SK-N-MC (cell line): ENCODE data around the gene XRCC4.

ENCODE experiments used
- EZH2 ChIP-seq: fragments of 200-600 bp; sonication (generic); IDR thresholded peaks from one replicate; pipeline ENCODE4 v1.6.1; 2017; ENCODE audit warnings: antibody characterized with exemption
- POLR2AphosphoS5 ChIP-seq: IDR thresholded peaks from 2 replicates; pipeline ENCODE4 v1.6.1; 2012; ENCODE audit warnings: mild to moderate bottlenecking, low read depth, low read length, borderline replicate concordance

DNA sequence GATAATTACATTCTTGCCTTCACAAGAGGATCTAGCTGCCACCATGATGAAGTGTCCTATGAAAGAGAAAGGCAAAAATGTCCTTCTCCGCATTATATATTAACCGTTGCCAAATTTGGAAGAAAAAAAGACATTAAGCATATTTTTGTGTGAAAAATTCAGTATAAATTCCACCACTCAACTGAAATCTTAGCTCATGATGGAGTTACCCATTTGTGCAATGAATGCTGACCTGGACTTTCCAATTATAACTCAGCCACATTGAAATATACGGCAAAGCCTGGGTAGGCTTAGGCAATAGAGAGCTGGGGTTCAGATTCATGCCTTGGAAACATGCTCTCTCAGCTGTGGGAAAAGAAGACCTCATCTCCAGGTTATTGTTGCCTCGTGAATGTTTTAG is 322.9 kb downstream of the XRCC4 start:
- TF ChIP-seq EZH2 (no peak), POLR2AphosphoS5 (no peak)
